ENCODE measurements around the gene NUP107. TPM values are rescaled to one million over a fixed set of nuclear protein-coding genes. Genes with fewer than 3 reads are reported as not detected.

NUP107 gene
- total RNA-seq, 2 experiments from 2014 or later, result 37.2 to 38.7 TPM

- H3K4me1 Mint-ChIP-seq (ENCODE audit: low read depth), result peaks cover 24% of the 10 kb centered on the region
- H3K4me3 Mint-ChIP-seq, result no peak overlapping the region
- intact Hi-C loops (cut with DNase I, micrococcal nuclease), result no loop called here
- Histone ChIP-seq H3K4me1 (ENCODE audit: insufficient read depth, low read length) (peaks cover 9% of the 10 kb centered on the region), H3K36me3 (ENCODE audit: insufficient read depth, low read length) (peaks cover 9% of the 10 kb centered on the region), H3K4me3 (ENCODE audit: low read length) (no peak overlapping the region), H3K9me3 (ENCODE audit: control insufficient read depth in 1 of 2, insufficient read depth in 1 of 2, low read length in 2 of 2) (no peaks in the 10 kb centered on the region), H3K27ac (ENCODE audit: low read depth in 1 of 2, low read length in 2 of 2) (no peak overlapping the region), H3K27me3 (ENCODE audit: control insufficient read depth in 1 of 2, insufficient read depth in 2 of 2, low read length in 2 of 2) (no peaks in the 10 kb centered on the region)
- ATAC-seq (ENCODE audit: poor library complexity), result no peak
- peaks cover 25% of the 10 kb centered on the region for H3K36me3 Mint-ChIP-seq (ENCODE audit: low read depth)
- H3K27me3 Mint-ChIP-seq, result no peaks in the 10 kb centered on the region
- no peak for DNase-seq
- TF ChIP-seq CTCF (IDR thresholded peaks at IDR 0.05), result no peak
- POLR2A ChIA-PET, result no interaction called here
- H3K9me3 Mint-ChIP-seq, result no peaks in the 10 kb centered on the region
- CTCF ChIA-PET, result no interaction called here
- no peak overlapping the region for H3K27ac Mint-ChIP-seq
Observed at GRCh38 chr12:68768431-68768939, 81.7 kb downstream of the NUP107 start.

GRCh38 chr12:68769941-68770340 lies 83.2 kb downstream of the NUP107 start:
- Histone ChIP-seq H3K4me3 (ENCODE audit: low read length) (no peak overlapping the region), H3K4me1 (ENCODE audit: insufficient read depth, low read length) (peaks cover 10% of the 10 kb centered on the region), H3K36me3 (ENCODE audit: insufficient read depth, low read length) (peaks cover 9% of the 10 kb centered on the region), H3K27ac (ENCODE audit: low read depth in 1 of 2, low read length in 2 of 2) (no peak overlapping the region), H3K27me3 (ENCODE audit: control insufficient read depth in 1 of 2, insufficient read depth in 2 of 2, low read length in 2 of 2) (no peaks in the 10 kb centered on the region), H3K9me3 (ENCODE audit: control insufficient read depth in 1 of 2, insufficient read depth in 1 of 2, low read length in 2 of 2) (no peaks in the 10 kb centered on the region)
- TF ChIP-seq CTCF (IDR thresholded peaks at IDR 0.05), result no peak
- Mint-ChIP-seq H3K9me3 (no peaks in the 10 kb centered on the region), H3K27me3 (no peaks in the 10 kb centered on the region), H3K4me3 (no peak overlapping the region), H3K27ac (peak overlapping the region; percentile 53), H3K4me1 (ENCODE audit: low read depth) (peaks cover 31% of the 10 kb centered on the region), H3K36me3 (ENCODE audit: low read depth) (peaks cover 11% of the 10 kb centered on the region)
- ChIA-PET POLR2A (interaction anchor here (2.1 kb wide), 1 partner anchor 38 kb away, joined by 7 read pairs; the partner anchor contains the start of gene MDM2), CTCF (no interaction called here)
- DNase-seq (no peak), ATAC-seq (ENCODE audit: poor library complexity) (no peak)
- intact Hi-C loops (cut with DNase I, micrococcal nuclease), result no loop called here

- Histone ChIP-seq H3K27me3 (ENCODE audit: control insufficient read depth in 1 of 2, insufficient read depth in 2 of 2, low read length in 2 of 2) (no peaks in the 10 kb centered on the region), H3K4me1 (ENCODE audit: insufficient read depth, low read length) (peaks cover 10% of the 10 kb centered on the region), H3K27ac (ENCODE audit: low read depth in 1 of 2, low read length in 2 of 2) (no peak overlapping the region), H3K4me3 (ENCODE audit: low read length) (no peak overlapping the region), H3K36me3 (ENCODE audit: insufficient read depth, low read length) (peaks cover 9% of the 10 kb centered on the region), H3K9me3 (ENCODE audit: control insufficient read depth in 1 of 2, insufficient read depth in 1 of 2, low read length in 2 of 2) (no peaks in the 10 kb centered on the region)
- no peak for DNase-seq
- ChIA-PET POLR2A (interaction anchor here (2.1 kb wide), 1 partner anchor 37 kb away, joined by 7 read pairs; the partner anchor contains the start of gene MDM2), CTCF (no interaction called here)
- peaks cover 31% of the 10 kb centered on the region for H3K4me1 Mint-ChIP-seq (ENCODE audit: low read depth)
- intact Hi-C loops (cut with DNase I, micrococcal nuclease), result no loop called here
- H3K9me3 Mint-ChIP-seq, result no peaks in the 10 kb centered on the region
- no peak for ATAC-seq (ENCODE audit: poor library complexity)
- no peak for TF ChIP-seq CTCF (IDR thresholded peaks at IDR 0.05)
- peaks cover 11% of the 10 kb centered on the region for H3K36me3 Mint-ChIP-seq (ENCODE audit: low read depth)
- H3K27ac Mint-ChIP-seq, result peak overlapping the region; percentile 53
- no peak overlapping the region for H3K4me3 Mint-ChIP-seq
- H3K27me3 Mint-ChIP-seq, result no peaks in the 10 kb centered on the region
Observed at GRCh38 chr12:68771223-68771925, 84.6 kb downstream of the NUP107 start.

Data from CD4-positive, alpha-beta T cell (primary cell).